HG02759 (cell line): ENCODE data around the gene TRABD2B.

Experiments
- ATAC-seq: cut with Tn5 transposase; IDR thresholded peaks from one replicate; pipeline ENCODE4 v1.9.1; 2021; ENCODE audit warnings: mild to moderate bottlenecking, moderate library complexity; ENCODE audit not compliant: unreplicated experiment

Gene TRABD2B

DNA sequence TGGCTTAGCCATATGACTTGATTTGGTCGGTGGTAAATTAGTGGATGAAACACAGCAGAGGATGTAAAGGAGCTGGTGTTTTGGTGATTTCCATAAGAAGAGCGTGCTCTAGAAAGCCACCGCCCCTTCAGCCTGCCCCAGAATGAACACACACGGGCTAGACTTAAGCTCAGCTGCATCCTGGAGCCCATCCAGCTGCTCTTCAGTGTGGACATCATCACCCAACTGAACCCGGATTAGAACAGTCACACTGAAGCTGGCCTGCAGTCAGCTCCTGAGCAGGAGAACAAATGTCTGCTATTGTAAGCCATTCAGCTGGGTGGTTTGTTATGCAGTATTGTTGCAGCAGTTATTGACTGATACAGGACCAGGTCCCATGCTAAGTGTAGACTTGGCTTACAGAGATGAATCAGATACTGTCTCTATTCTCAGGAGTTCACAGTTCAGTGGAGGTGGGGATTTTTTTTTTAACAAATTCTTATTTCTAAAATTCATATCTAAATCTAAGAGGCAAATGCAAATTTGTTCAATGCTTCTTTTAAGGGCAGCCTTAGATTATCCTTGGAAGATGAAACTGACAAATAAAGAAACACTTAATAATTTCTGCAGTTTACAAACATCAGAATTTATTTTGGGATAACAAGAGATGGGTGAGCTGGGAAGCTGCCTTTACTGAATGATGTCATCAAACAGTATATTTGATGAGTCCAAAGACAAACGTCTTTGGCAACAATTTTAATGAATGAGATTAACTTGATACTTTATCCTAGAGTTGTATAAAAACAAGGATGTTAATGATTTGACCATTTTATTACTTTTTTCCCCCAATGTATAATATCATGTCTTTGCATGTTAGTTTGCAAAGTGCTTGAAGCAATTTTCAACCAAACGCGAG is 251.2 kb downstream of the TRABD2B start:
- ATAC-seq = no peak

DNA sequence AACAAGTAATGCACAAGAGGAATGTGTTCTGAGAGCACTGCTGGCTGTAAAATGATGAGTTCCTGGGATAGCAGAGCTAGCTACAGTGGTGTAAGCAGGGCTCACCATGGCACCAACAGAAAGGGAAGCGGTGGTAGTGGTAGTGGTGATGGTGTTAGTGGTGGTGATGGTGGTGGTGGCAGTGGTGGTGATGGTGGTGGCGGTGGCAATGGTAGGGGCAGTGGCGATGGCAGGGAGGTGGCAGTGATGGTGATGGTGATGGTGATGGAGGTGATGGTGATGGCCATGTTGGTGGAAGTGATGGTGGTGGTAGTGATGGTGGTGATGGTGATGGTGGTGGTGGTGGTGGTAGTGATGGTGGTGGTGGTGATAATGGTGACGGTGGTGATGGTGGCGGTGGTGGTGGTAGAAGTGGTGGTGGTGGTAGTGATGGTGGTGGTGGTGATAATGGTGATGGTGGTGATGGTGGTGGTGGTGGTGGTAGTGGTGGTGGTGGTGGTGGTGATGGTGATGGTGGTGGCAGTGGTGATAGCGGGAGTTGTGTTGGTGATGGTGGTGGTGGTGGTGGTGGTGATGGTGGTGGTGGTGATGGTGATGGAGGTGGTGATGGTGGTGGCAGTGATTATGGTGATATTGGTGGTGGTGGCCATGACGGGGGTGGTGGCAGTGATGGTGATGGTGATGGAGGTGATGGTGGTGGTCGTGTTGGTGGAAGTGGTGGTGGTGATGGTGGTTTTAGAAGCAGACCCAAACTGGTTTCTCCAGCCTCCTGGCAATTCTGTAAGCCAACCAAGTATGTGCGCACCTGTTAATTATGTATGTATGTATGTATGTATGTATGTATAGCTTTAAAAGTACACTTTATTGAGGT is 254.1 kb downstream of the TRABD2B start:
- ATAC-seq = no peak

DNA sequence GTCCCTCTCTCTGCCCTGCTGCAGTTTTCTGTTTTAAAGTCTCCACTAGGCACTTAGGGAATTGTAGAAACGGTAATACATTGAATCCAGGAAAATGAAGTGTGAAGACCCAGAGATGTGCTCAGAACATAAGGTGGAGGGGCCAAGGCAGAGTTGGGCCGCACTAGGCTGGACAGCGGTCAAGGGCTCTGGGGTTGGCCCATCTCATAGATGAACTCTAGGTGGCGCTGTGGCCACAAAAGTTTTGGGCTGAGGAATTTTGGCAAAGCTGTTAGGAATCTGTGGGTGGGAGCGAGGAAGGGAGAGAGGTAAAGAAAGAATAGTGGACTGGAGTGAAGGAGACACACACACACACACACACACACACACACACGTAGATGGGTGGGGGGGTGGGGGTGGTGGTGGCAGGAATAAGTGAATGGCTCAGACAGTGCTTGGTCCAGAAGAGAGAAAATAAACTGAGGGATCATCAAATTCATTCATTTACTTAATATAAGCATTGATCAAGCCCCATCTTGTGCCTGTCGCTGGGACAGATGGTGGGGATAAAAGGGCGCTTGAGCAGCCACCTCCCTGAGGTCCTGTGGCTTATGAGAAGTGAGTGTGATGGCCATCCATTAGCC is 258.5 kb downstream of the TRABD2B start:
- no peak for ATAC-seq

DNA sequence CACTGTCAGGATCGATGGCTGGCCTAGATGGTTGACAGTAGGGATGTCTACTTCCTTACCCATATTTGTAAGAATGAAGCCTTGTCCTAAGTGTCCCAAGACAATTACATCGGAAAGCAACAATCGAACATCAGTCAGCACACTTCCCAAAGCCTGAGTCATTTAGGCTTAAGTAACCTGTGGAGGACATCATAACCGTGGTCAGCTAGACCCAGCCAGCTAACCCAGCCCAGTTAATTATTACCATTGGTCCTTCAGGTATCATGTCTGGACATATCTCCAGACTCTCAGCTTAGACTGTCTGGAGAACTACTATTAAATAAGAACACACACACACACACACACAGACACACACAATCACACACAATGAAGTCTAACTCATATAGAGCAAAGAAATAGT is 264.7 kb downstream of the TRABD2B start:
- ATAC-seq = no peak

DNA sequence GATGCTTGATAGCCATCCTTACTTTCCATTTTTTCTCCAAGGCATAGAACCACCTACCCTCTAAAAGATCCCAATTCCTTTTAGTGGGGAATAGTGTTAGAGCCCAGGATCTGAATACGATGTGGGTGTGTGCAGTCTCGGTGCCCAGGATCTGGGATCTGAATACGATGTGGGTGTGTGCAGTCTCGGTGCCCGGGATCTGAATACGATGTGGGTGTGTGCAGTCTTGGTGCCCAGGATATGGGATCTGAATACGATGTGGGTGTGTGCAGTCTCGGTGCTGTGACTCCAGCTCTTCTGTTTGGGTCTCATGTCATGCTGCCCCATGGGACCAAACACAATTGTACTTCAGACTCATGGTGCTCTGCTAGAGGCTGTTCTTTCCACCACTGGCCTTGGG is 265.5 kb downstream of the TRABD2B start:
- ATAC-seq = no peak

DNA sequence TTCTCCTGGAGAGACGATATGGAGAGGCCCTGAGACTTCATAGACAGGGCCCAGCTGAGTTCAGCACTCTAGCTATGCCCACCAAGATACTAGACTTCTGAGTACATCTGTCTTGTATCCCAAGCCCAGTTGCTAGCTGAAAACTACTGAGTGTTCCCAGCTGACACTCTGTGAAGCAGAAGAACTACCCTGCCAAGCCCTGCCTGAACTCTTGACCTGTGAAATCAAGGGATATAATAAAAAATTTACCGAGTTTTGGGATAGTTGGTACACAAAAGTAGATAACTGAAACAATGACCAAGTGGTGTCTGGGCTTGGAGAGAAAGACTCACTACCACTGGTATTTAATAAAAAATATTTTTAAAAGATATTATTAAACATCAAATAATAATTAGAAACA is 267.5 kb downstream of the TRABD2B start:
- no peak for ATAC-seq

DNA sequence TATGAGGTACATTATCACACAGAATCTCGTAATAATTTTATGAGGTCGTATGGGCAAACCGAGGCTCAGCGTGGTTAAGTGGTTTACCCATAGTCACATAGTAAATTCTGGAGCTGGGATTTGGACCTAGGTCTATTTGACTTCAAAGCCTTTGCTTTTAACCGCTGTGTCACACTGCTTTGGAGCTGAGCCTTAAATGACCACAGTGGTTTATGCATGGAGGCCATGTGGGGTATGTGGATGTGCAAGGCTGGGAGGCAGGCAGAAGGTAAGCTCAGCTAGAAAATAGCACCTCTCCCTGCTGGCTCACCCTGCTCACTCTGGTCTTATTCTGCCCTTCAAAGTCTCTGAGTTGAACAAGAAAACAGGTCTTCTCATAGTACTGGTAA is 269.5 kb downstream of the TRABD2B start:
- ATAC-seq = no peak

DNA sequence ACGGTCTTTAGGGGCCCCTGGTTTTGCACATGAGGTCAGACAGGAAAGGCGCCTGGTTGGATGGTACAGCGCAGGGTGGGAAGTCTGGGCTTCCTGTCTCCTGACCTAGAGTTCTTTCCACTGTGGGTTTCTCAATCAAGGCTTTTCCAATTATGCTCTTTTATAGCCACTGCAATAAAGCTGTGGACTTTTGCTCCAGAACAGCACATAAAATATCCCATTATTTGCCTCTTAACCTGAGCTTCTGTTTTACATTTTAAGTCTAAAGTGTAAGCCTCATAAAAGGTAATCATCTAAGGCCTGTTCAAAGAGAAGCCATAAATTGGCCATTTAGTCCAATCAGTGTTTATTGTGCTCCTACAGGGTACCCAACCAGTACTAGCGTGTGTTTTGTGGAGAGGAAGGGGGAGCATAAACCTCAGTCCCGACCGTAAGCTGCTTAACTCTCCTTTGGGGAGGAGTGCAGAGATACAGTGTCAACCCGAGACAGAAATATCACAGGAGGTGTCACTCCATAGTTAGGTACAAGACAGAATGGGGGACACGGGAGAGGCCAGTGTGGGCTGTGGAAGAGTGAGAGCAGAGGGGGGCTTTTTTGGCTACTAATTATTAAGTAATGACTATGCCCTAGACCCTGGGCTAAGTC is 270.0 kb downstream of the TRABD2B start:
- ATAC-seq = no peak

DNA sequence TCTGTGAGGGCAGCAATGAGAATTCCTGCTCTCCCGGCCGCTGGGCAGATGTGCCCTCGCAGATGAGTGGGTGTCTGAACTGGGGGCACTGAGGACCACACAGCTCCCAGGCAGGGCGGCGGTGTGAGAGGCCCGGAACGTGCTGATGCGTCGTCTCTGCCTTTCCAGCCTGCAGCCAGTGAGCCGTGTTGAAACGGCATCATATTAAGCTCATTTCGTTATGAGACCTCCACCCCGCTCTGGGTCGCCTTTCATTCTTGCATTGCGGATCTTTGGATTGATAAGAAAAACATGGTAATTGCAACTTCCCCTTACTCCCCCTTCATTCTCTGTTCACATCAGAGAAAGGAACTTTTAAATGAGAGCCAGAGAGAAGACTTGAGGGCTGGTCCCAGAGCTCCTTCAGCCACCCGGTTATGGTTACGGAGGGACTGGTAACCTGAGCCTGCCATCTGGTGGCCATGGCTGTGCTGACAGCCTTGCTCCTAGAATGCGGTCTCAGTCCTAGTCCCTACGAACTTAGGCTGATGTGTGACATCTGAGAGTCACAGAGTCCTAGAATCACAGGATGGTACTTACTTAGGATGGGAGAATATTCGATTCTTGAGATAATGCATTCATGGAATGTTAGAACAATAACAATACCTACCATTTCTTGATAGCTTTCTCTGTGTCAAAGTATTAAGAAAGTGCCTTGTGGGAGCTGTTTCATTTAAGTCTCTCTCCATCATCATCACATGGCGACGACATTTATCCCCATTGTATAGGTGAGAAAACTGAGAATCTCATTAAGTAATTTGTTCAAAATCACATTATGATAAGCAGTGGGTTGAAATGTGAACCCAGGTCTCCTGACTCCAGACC is 271.0 kb downstream of the TRABD2B start:
- ATAC-seq = peak; percentile 90

DNA sequence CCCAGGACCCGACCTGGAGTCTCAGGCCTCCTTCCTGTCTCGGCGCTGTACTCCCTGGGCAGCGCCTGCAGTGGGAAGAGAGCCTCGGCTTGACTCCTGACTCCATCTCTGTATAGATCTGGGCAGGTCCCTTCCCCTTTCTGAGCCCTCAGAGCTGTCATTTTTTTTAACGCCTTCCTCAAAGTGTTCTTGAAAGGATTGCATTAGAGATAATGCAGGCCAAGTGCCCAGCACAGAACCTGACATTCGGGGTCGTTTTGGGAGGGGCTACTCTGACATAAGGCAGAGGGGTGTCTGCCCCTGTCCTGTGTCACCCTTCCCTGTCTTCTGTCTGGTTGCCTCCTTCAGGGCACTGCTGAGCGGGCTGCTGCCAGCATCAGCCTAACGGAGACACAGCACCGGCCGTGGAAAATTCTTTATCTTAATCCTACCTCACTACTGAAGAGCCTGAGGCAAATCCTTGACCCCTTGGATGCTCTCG is 271.6 kb downstream of the TRABD2B start:
- ATAC-seq = no peak

DNA sequence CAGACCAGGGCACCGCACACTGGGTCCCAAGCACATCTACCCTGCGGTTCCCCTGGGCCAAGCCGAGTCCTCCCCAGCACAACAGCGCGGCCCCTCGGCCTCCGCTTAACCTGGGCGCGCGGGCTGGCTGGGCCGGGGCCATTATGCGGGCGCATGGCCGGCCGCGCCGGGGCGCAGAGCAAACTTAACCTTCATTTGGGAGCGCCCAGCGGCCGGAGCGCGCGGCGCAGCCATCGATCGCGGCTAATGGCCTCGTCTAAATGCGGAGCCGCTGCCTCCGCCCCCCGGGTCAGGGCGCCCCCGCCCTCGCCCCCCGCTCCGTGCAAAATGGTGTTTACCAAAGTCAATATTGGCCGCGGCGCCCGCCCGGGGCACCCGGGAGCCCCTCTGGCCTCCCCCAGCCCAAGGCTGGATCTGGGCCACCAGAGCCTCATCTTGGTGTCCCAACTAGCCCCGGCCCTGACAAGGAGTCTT is 272.1 kb downstream of the TRABD2B start:
- no peak for ATAC-seq

DNA sequence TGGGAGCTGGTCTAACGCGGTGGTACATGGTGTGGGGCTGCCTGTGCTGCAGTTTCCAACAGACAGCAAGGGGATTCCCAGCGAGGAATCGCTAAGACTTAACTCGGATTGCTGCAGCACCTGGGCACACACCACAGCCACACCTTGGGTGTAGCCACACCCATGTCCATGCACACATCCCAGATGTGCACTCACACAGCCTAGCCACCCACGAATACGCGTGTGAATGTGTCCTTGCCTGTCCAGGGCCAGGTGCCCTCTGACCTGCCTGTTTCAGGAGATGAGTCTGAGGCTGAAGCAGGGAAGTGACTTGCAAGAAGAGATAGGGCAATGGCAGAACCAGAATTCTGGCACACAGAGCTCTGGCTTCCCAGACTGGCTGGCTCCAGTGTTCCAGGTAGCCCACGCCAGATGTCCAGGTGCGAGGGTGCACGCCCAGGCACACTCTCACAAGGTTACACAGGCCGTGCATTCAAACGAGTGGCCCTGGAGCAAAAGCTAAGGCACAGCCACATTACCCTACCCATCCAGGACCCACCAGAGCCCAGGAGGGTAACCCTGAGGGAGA is 272.7 kb downstream of the TRABD2B start:
- ATAC-seq = no peak

DNA sequence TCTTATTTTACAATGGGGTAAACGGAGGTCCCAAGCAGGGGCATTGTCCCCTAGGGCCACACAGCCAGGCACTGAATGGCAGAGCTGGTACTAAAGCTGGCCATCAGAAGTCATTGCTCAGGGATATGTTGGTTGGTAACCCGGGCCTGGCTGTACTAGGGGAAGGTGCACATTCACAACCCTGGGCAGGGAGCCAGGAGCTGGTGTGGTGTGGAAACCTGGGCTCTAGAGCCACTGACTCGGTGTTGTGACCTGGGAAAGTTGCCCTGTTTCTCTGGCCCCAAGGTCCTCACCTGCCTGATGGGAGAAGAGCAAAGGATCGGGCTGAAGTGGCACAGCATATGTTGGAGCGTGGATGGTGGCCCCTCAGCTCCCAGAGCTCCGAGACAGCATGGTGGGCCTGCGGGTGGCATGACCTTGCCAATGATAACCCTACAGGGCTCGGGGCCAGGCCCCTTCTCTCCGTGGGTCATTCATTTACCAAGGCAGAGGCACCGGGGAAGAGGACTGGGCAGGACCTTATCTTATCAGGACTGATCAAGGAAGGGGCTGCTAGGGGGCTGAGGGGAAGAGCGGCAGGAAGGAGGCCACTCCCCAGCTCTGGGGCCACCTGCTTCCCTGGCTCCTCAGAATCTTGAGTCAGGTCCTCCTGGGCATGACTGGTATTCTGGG is 274.1 kb downstream of the TRABD2B start:
- no peak for ATAC-seq

DNA sequence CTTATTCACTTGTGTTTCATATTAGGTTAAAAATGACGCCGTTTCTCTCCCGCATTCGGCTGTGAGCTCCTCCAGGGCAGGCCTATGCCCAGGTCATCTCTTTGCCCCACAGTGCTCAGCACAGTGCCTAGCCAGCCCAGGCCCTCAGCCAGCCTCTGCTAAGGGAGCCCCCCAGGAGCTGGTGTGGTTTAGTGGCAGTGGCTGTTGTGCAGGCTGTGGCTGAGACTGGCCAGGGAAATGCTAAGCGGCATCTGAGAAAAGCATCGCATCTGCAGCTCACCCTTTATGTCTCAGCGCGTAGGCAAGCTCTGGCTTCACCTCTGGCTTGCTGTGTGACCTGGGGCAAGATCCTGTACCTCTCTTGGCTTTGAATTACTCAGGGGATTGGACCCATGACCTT is 275.1 kb downstream of the TRABD2B start:
- no peak for ATAC-seq

DNA sequence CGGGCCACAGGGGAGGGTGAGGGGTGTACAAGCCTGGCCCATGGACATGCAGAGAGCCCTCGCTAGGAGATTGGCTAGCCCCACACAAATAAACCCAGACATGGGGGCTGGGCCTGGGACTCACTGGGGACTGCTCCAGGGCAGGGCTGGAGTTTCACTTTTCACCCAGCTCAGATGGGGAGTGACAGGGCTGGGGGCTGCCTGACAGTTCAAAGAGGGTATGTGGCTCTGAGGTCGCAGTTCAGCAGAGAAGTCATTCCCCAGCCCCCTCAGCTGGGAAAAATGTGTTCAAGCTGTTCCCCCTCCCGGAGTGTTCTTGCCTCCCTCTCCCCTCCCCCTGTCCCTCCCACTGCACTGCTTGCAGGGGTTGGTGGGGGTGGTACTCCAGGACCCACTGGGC is 277.1 kb downstream of the TRABD2B start:
- no peak for ATAC-seq

DNA sequence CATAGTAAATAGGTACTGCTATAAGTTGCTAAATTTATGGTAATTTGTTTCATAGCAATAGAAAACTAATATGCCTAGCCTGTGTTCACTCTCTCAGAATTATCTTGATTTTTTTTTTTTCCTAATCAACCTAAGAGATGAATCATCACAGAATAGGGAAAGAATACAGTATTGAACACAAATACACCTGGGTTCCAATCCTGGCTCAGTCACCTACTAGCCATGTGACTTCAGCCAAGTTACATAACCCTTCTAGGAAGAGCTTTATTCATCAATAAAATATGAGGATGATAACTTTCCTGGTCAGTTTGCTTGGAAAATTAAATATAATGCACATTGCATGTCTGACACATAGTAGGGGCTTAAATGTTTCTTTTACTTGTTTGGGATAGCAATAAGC is 279.8 kb downstream of the TRABD2B start:
- no peak for ATAC-seq

DNA sequence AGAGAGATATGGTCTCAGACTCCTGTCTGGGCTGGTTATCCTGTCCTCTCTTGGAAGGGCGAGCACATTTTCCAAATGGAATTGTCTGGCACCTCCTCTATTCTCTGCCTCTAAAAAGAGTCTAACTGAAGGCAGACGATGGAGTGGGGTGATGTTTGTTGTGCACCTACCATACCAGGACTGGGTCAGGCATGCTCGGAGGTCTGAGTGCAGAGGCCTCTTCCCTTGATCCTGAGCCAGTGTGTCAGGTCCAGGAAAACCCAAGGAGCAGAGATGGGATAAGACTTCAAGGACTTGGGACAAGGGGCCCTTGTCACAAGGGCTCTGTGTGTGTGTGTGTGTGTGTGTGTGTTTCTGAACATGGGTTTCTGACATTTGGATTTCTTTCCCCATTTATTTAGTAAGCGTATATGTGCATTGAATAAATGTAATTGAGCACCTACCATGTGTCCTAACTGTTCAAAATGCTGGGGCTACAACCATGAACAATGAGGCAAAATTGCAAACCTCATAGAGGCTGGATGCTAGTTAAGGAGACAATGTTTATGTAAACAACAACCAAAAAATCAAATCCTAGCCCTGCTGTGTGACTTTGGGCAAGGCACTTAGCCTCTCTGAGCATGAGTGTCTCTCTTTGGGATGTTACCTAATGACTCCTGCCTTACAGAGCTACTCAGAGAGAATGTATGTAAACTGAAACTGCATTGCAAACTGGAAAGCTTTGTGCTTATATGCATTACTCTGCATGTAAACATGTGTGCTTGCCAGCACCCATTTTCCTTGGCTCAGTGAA is 283.0 kb downstream of the TRABD2B start:
- ATAC-seq = no peak

DNA sequence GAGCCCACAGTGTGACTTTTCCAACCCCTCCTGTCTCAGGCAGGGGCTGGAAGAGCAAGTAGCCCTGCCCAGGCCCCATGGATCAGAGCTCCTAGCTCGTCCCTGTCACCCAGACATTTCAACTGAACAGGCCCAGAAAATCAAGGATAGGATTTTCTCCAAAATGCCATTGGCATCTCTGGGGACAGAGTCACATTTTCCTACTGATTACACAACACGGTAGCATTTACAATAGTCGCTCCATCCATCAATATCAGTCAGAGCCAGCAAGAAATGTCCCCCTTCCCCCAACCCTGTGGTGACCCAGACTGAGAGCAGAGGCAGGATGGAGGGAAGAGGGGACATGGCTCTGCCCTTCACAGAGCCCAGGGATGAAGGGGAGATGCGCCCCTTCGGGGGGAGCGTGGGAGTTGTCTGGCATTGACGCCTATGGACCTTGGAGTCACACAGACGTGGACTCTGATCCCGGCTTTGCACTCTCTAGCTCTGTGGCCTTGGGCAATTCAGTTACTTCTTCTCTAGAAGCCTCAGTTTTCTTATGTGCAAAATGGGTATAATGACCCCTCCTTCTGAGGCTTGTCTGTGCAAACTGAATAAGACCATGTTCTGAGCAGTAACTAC is 283.7 kb downstream of the TRABD2B start:
- ATAC-seq = no peak
